AG09319 (cell line): ENCODE data around the gene PGLYRP3.
"Not testable (repeated sequence)": the region's sequence is repeated elsewhere in the genome, so short reads cannot be mapped to it uniquely, and the experiment has no call there.

Experiments used
- DNase-seq: peaks from one replicate; pipeline ENCODE4 v3.0.0-alpha.2; 2010; ENCODE audit warnings: low read depth; ENCODE audit errors: extremely low read depth
- CTCF ChIP-seq: IDR thresholded peaks from 2 replicates; pipeline ENCODE4 v1.5.1; 2011; ENCODE audit warnings: low read depth, mild to moderate bottlenecking, inconsistent platforms, low read length, moderate library complexity

Gene PGLYRP3

GRCh38 chr1:153322568-153322967 lies 9.8 kb upstream of the PGLYRP3 start:
- DNase-seq, result no peak
- TF ChIP-seq CTCF, result no peak

GRCh38 chr1:153318145-153318544 lies 5.4 kb upstream of the PGLYRP3 start:
- DNase-seq, result not testable (repeated sequence)

GRCh38 chr1:153316013-153316412 lies 3.3 kb upstream of the PGLYRP3 start:
- DNase-seq, result not testable (repeated sequence)

GRCh38 chr1:153314388-153314787 lies 1.6 kb upstream of the PGLYRP3 start:
- not testable (repeated sequence) for DNase-seq

GRCh38 chr1:153313288-153313687 lies 536 bp upstream of the PGLYRP3 start:
- no peak for TF ChIP-seq CTCF
- DNase-seq, result no peak

- DNase-seq, result no peak
- TF ChIP-seq CTCF, result no peak
These were observed 2.2 kb downstream of the PGLYRP3 start for GRCh38 chr1:153310526-153310925.

- no peak for DNase-seq
- no peak for TF ChIP-seq CTCF
These were observed 3.3 kb downstream of the PGLYRP3 start for GRCh38 chr1:153309441-153309840.

- no peak for TF ChIP-seq CTCF
- DNase-seq, result no peak
These were observed 4.2 kb downstream of the PGLYRP3 start for GRCh38 chr1:153308540-153308939.

- no peak for TF ChIP-seq CTCF
- DNase-seq, result no peak
These were observed 5.5 kb downstream of the PGLYRP3 start for GRCh38 chr1:153307221-153307600.
